GM23338 (cell line): Measurements from ENCODE around the gene FOXP4. TPM values are rescaled to one million over a fixed set of nuclear protein-coding genes. Genes with fewer than 3 reads are reported as not detected.

Source experiments
- ATAC-seq: fragments of 200-7000 bp; cut with Tn5 transposase; 3 replicates; pipeline ENCODE4 v1.9.1; 2020
- DNase-seq: peaks from one replicate; pipeline ENCODE4 v3.0.0-alpha.2; 2015; ENCODE audit warnings: low spot score
- H2AFZ ChIP-seq: fragments of 200-600 bp; sonication (generic); 2 replicates; pipeline ENCODE4 v1.8.0; 2016; ENCODE audit warnings: antibody characterized with exemption, mild to moderate bottlenecking, moderate library complexity
- H3F3A ChIP-seq: fragments of 200-600 bp; sonication (generic); replicated peaks from 2 replicates; pipeline ENCODE4 v1.8.0; 2017; ENCODE audit warnings: antibody characterized with exemption, mixed run types, low read depth
- H3K27ac ChIP-seq: fragments of 200-600 bp; sonication (generic); 2 replicates; pipeline ENCODE4 v1.6.1; 2016; ENCODE audit warnings: low read depth
- H3K27me3 ChIP-seq: fragments of 200-600 bp; sonication (generic); 2 replicates; pipeline ENCODE4 v1.8.0; 2016; ENCODE audit warnings: mild to moderate bottlenecking, mixed run types, moderate library complexity; ENCODE audit not compliant: insufficient read depth
- H3K36me3 ChIP-seq: fragments of 200-600 bp; sonication (generic); 2 replicates; pipeline ENCODE4 v1.8.0; 2016; ENCODE audit warnings: mild to moderate bottlenecking; ENCODE audit not compliant: insufficient read depth
- H3K4me1 ChIP-seq: fragments of 200-600 bp; sonication (generic); 2 replicates; pipeline ENCODE4 v1.8.0; 2016; ENCODE audit warnings: mild to moderate bottlenecking, moderate library complexity; ENCODE audit not compliant: insufficient read depth
- H3K4me2 ChIP-seq: fragments of 200-600 bp; sonication (generic); 2 replicates; pipeline ENCODE4 v1.7.1; 2017; ENCODE audit warnings: mixed run types
- H3K4me3 ChIP-seq: fragments of 200-600 bp; sonication (generic); 2 replicates; pipeline ENCODE4 v1.6.1; 2016; ENCODE audit warnings: mixed run types
- H3K79me2 ChIP-seq: fragments of 200-600 bp; sonication (generic); replicated peaks from 2 replicates; pipeline ENCODE4 v1.8.0; 2017; ENCODE audit warnings: mild to moderate bottlenecking; ENCODE audit not compliant: insufficient read depth
- H3K9me2 ChIP-seq: fragments of 200-600 bp; sonication (generic); 2 replicates; pipeline ENCODE4 v1.8.0; 2017; ENCODE audit not compliant: insufficient read depth
- H4K20me1 ChIP-seq: fragments of 200-600 bp; sonication (generic); replicated peaks from 2 replicates; pipeline ENCODE4 v1.8.0; 2017; ENCODE audit warnings: mild to moderate bottlenecking; ENCODE audit not compliant: insufficient read depth
- H3K27ac Mint-ChIP-seq: 2 replicates; pipeline ENCODE4 v1.8.0; 2020; ENCODE audit warnings: inconsistent platforms, mild to moderate bottlenecking, moderate library complexity, mixed read lengths
- H3K27me3 Mint-ChIP-seq: 3 replicates; pipeline ENCODE4 v1.8.0; 2022; ENCODE audit warnings: low read depth, mild to moderate bottlenecking, moderate library complexity, mixed read lengths, inconsistent platforms; ENCODE audit not compliant: insufficient read depth, poor library complexity
- H3K36me3 Mint-ChIP-seq: 3 replicates; pipeline ENCODE4 v1.8.0; 2021; ENCODE audit warnings: low read depth, mild to moderate bottlenecking, inconsistent platforms, moderate library complexity, mixed read lengths
- H3K4me1 Mint-ChIP-seq: 3 replicates; pipeline ENCODE4 v1.8.0; 2020; ENCODE audit warnings: mild to moderate bottlenecking, inconsistent platforms, mixed read lengths
- H3K4me3 Mint-ChIP-seq: 3 replicates; pipeline ENCODE4 v1.8.0; 2021; ENCODE audit warnings: moderate library complexity, mild to moderate bottlenecking, inconsistent platforms, mixed read lengths
- H3K9me3 Mint-ChIP-seq: 3 replicates; pipeline ENCODE4 v1.8.0; 2020; ENCODE audit warnings: moderate library complexity, mild to moderate bottlenecking, inconsistent platforms, mixed read lengths
- CREB1 ChIP-seq: fragments of 250-450 bp; sonication (Bioruptor Pico); IDR thresholded peaks from 2 replicates; pipeline ENCODE4 v1.5.0; 2020; ENCODE audit warnings: low read depth, mild to moderate bottlenecking, moderate library complexity
- EZH2 ChIP-seq: fragments of 200-600 bp; sonication (generic); IDR thresholded peaks from one replicate; pipeline ENCODE4 v1.8.0; 2017; ENCODE audit warnings: antibody characterized with exemption, mild to moderate bottlenecking, low read depth; ENCODE audit not compliant: unreplicated experiment
- JUNB ChIP-seq: IDR thresholded peaks from one replicate; pipeline ENCODE4 v1.6.1; 2016; ENCODE audit warnings: antibody characterized with exemption; ENCODE audit not compliant: unreplicated experiment
- NANOG ChIP-seq: IDR thresholded peaks from 2 replicates; pipeline ENCODE4 v1.6.1; 2016; ENCODE audit warnings: antibody characterized with exemption, borderline replicate concordance
- POLR2AphosphoS5 ChIP-seq: IDR thresholded peaks from 2 replicates; pipeline ENCODE4 v1.6.1; 2016; ENCODE audit warnings: antibody characterized with exemption, low read depth
- REST ChIP-seq: IDR thresholded peaks from one replicate; pipeline ENCODE4 v1.6.1; 2018; ENCODE audit warnings: antibody characterized with exemption; ENCODE audit not compliant: unreplicated experiment
- STAT1 ChIP-seq: IDR thresholded peaks from one replicate; pipeline ENCODE4 v1.6.1; 2016; ENCODE audit warnings: antibody characterized with exemption; ENCODE audit not compliant: unreplicated experiment
- ZNF114 ChIP-seq: fragments of 250-450 bp; sonication (Bioruptor Pico); IDR thresholded peaks from 2 replicates; pipeline ENCODE4 v1.5.0; 2020; ENCODE audit warnings: mild to moderate bottlenecking, moderate library complexity
- ZNF331 ChIP-seq: fragments of 250-450 bp; sonication (Bioruptor Pico); IDR thresholded peaks from 2 replicates; pipeline ENCODE4 v1.5.0; 2020; ENCODE audit warnings: low read depth, mild to moderate bottlenecking, moderate library complexity
- polyA plus RNA-seq: library from polyadenylated mRNA; unstranded; fragments of >200 nt; fragmentation: Nextera tagmentation; extraction: Ambion mirVana; gene quantifications from 2 replicates; pipeline ENCODE4 v1.2.1, GENCODE V29; 2016
- total RNA-seq: library from RNA; depleted of rRNA; stranded (reverse); fragments of >200 nt; shearing (Covaris generic); gene quantifications from 2 replicates; pipeline ENCODE4 v1.2.3, GENCODE V29; 2014
- TF ChIP-seq, protein P1 (sequence below), 2 experiments: fragments of 200-600 bp in 1 of 2; sonication (generic) in 1 of 2; conservative IDR thresholded peaks; 2 replicates each; pipeline versions ENCODE4 v1.5.1 to v1.6.1; 2016 to 2017; ENCODE audit warnings: antibody characterized with exemption in 2 of 2, low read depth in 2 of 2, mild to moderate bottlenecking in 2 of 2, moderate library complexity in 1 of 2
- TF ChIP-seq, protein P2 (sequence below): IDR thresholded peaks from 2 replicates; pipeline ENCODE4 v1.6.1; 2016; ENCODE audit warnings: antibody characterized with exemption

FOXP4 gene
- total and polyA plus RNA-seq, 2 experiments from 2014 or later = 5.1 to 13.5 TPM

GRCh38 chr6:41644297-41644879 lies 98.2 kb downstream of the FOXP4 start:
- peaks cover 6% of the 10 kb centered on the region; the same call in 1 of the 2 replicates for H4K20me1 ChIP-seq
- H3F3A ChIP-seq = no peaks in the 10 kb centered on the region
- no peak for TF ChIP-seq POLR2AphosphoS5
- no peak for TF ChIP-seq CREB1 (CRISPR knock-in tag)
- no peak for TF ChIP-seq JUNB
- no peak for TF ChIP-seq NANOG
- TF ChIP-seq, protein P1, sequence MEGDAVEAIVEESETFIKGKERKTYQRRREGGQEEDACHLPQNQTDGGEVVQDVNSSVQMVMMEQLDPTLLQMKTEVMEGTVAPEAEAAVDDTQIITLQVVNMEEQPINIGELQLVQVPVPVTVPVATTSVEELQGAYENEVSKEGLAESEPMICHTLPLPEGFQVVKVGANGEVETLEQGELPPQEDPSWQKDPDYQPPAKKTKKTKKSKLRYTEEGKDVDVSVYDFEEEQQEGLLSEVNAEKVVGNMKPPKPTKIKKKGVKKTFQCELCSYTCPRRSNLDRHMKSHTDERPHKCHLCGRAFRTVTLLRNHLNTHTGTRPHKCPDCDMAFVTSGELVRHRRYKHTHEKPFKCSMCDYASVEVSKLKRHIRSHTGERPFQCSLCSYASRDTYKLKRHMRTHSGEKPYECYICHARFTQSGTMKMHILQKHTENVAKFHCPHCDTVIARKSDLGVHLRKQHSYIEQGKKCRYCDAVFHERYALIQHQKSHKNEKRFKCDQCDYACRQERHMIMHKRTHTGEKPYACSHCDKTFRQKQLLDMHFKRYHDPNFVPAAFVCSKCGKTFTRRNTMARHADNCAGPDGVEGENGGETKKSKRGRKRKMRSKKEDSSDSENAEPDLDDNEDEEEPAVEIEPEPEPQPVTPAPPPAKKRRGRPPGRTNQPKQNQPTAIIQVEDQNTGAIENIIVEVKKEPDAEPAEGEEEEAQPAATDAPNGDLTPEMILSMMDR (conservative IDR thresholded peaks at IDR 0.05; ENCODE audit: low read depth in 2 of 2) = no peak
- TF ChIP-seq ZNF331 (CRISPR knock-in tag) = no peak
- no peak for TF ChIP-seq REST
- TF ChIP-seq, protein P2, sequence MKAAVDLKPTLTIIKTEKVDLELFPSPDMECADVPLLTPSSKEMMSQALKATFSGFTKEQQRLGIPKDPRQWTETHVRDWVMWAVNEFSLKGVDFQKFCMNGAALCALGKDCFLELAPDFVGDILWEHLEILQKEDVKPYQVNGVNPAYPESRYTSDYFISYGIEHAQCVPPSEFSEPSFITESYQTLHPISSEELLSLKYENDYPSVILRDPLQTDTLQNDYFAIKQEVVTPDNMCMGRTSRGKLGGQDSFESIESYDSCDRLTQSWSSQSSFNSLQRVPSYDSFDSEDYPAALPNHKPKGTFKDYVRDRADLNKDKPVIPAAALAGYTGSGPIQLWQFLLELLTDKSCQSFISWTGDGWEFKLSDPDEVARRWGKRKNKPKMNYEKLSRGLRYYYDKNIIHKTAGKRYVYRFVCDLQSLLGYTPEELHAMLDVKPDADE = no peak
- no peak for TF ChIP-seq STAT1
- TF ChIP-seq ZNF114 = no peak
- no peak for TF ChIP-seq EZH2
- Mint-ChIP-seq H3K27me3 (peaks cover 27% of the 10 kb centered on the region), H3K4me3 (peak overlapping the region; percentile 26), H3K36me3 (peaks cover 45% of the 10 kb centered on the region), H3K27ac (no peak overlapping the region), H3K4me1 (peaks cover 57% of the 10 kb centered on the region), H3K9me3 (no peaks in the 10 kb centered on the region)
- H3K27ac ChIP-seq = no peak overlapping the region
- peaks cover 9% of the 10 kb centered on the region; the same call in 1 of the 2 replicates for H3K79me2 ChIP-seq
- DNase-seq = peak; percentile 40
- H3K4me1 ChIP-seq = peaks cover 46% of the 10 kb centered on the region
- no peaks in the 10 kb centered on the region for H3K9me2 ChIP-seq
- no peak overlapping the region; the same call in 1 of the 2 replicates for H3K4me3 ChIP-seq
- H2AFZ ChIP-seq = no peak overlapping the region
- peaks cover 41% of the 10 kb centered on the region for H3K27me3 ChIP-seq
- peak; percentile 40 for ATAC-seq
- H3K36me3 ChIP-seq = no peaks in the 10 kb centered on the region
- H3K4me2 ChIP-seq = peak overlapping the region; percentile 70
